Neural cell (in vitro differentiated cells): ENCODE results near the gene PUS10. TPM values are rescaled to one million over a fixed set of nuclear protein-coding genes. Genes with fewer than 3 reads are reported as not detected.

ENCODE experiments used
- H2AFZ ChIP-seq: fragments of 200-600, 300-800 bp; sonication (generic), shearing (Covaris generic); 2 replicates; pipeline ENCODE4 v1.6.0; 2014; ENCODE audit warnings: low read depth, mild to moderate bottlenecking, antibody characterized with exemption, low read length, moderate library complexity
- H3F3A ChIP-seq: fragments of 200-600 bp; shearing (Covaris generic); 2 replicates; pipeline ENCODE4 v1.6.1; 2016; ENCODE audit warnings: mild to moderate bottlenecking, moderate library complexity, mixed read lengths, antibody characterized with exemption, low read length; ENCODE audit not compliant: insufficient read depth, poor library complexity, severe bottlenecking
- H3K27ac ChIP-seq: fragments of 200-600, 300-800 bp; sonication (generic), shearing (Covaris generic); 2 replicates; pipeline ENCODE4 v1.5.1; 2014; ENCODE audit warnings: mild to moderate bottlenecking, low read length, moderate library complexity
- H3K27me3 ChIP-seq: fragments of 300-800, 200-600 bp; sonication (generic), shearing (Covaris generic); 2 replicates; pipeline ENCODE4 v1.6.0; 2014; ENCODE audit warnings: mild to moderate bottlenecking, low read depth, low read length, moderate library complexity; ENCODE audit not compliant: insufficient read depth
- H3K36me3 ChIP-seq: fragments of 300-800, 200-600 bp; sonication (generic), shearing (Covaris generic); 2 replicates; pipeline ENCODE4 v1.5.1; 2014; ENCODE audit warnings: mild to moderate bottlenecking, antibody characterized with exemption, low read length, moderate library complexity; ENCODE audit not compliant: insufficient read depth
- H3K4me2 ChIP-seq: fragments of 300-800, 200-600 bp; sonication (generic), shearing (Covaris generic); 2 replicates; pipeline ENCODE4 v1.6.0; 2014; ENCODE audit warnings: mild to moderate bottlenecking, low read length
- H3K4me3 ChIP-seq: fragments of 300-800, 200-600 bp; sonication (generic), shearing (Covaris generic); 2 replicates; pipeline ENCODE4 v1.5.1; 2014; ENCODE audit warnings: mild to moderate bottlenecking, low read length, moderate library complexity
- H3K79me2 ChIP-seq: fragments of 200-600 bp; shearing (Covaris generic); replicated peaks from 2 replicates; pipeline ENCODE4 v1.6.0; 2014; ENCODE audit warnings: mild to moderate bottlenecking, low read length, moderate library complexity; ENCODE audit not compliant: insufficient read depth
- H3K9ac ChIP-seq: fragments of 300-800, 200-600 bp; sonication (generic), shearing (Covaris generic); 2 replicates; pipeline ENCODE4 v1.6.1; 2016; ENCODE audit warnings: mild to moderate bottlenecking, low read length, mixed read lengths
- H3K9me2 ChIP-seq: fragments of 200-600 bp; shearing (Covaris generic); 2 replicates; pipeline ENCODE4 v1.6.1; 2016; ENCODE audit warnings: mild to moderate bottlenecking, low read length, mixed read lengths; ENCODE audit not compliant: insufficient read depth
- H3K9me3 ChIP-seq: fragments of 200-600, 300-800 bp; sonication (generic), shearing (Covaris generic); 2 replicates; pipeline ENCODE4 v1.6.1; 2016; ENCODE audit warnings: mild to moderate bottlenecking, mixed run types, low read length, moderate library complexity, mixed read lengths
- H4K20me1 ChIP-seq: fragments of 200-600 bp; shearing (Covaris generic); 2 replicates; pipeline ENCODE4 v1.6.1; 2016; ENCODE audit warnings: mild to moderate bottlenecking, mixed run types; ENCODE audit not compliant: insufficient read depth
- CTCF ChIP-seq: fragments of 450-650 bp; IDR thresholded peaks from 2 replicates; pipeline ENCODE4 v1.5.1; 2014; ENCODE audit warnings: antibody characterized with exemption, mild to moderate bottlenecking, moderate library complexity; ENCODE audit not compliant: poor library complexity, severe bottlenecking
- EP300 ChIP-seq: fragments of 450-650 bp; conservative IDR thresholded peaks from 2 replicates; pipeline ENCODE4 v1.6.1; 2014; ENCODE audit warnings: antibody characterized with exemption, mild to moderate bottlenecking, moderate library complexity; ENCODE audit not compliant: poor library complexity, severe bottlenecking
- EZH2 ChIP-seq: fragments of 200-600, 300-800 bp; shearing (Covaris generic), sonication (generic); IDR thresholded peaks from 2 replicates; pipeline ENCODE4 v1.6.1; 2014; ENCODE audit warnings: antibody characterized with exemption, low read length, borderline replicate concordance, mild to moderate bottlenecking; ENCODE audit not compliant: insufficient read depth, poor library complexity, severe bottlenecking
- MXI1 ChIP-seq: fragments of 450-650 bp; conservative IDR thresholded peaks from 2 replicates; pipeline ENCODE4 v1.6.1; 2014; ENCODE audit warnings: antibody characterized with exemption, mild to moderate bottlenecking; ENCODE audit not compliant: poor library complexity, severe bottlenecking
- POLR2AphosphoS5 ChIP-seq: IDR thresholded peaks from 2 replicates; pipeline ENCODE4 v1.6.1; 2012
- RAD21 ChIP-seq: fragments of 450-650 bp; conservative IDR thresholded peaks from 2 replicates; pipeline ENCODE4 v1.6.1; 2014; ENCODE audit warnings: antibody characterized with exemption, mild to moderate bottlenecking, moderate library complexity
- REST ChIP-seq: IDR thresholded peaks from 2 replicates; pipeline ENCODE4 v1.6.1; 2012; ENCODE audit warnings: borderline replicate concordance
- SMC3 ChIP-seq: fragments of 450-650 bp; conservative IDR thresholded peaks from 2 replicates; pipeline ENCODE4 v1.6.1; 2014; ENCODE audit warnings: antibody characterized with exemption, mild to moderate bottlenecking, moderate library complexity; ENCODE audit not compliant: poor library complexity
- TAF1 ChIP-seq: IDR thresholded peaks from 2 replicates; pipeline ENCODE4 v1.6.1; 2012; ENCODE audit warnings: low read depth
- polyA plus RNA-seq: library from polyadenylated mRNA; depleted of rRNA; stranded (reverse); fragments of >200 nt; gene quantifications from 2 replicates; pipeline ENCODE4 v1.2.3, GENCODE V29; 2014

PUS10 gene
- polyA plus RNA-seq, 1 donor from 2014 or later = 3.5 TPM

DNA sequence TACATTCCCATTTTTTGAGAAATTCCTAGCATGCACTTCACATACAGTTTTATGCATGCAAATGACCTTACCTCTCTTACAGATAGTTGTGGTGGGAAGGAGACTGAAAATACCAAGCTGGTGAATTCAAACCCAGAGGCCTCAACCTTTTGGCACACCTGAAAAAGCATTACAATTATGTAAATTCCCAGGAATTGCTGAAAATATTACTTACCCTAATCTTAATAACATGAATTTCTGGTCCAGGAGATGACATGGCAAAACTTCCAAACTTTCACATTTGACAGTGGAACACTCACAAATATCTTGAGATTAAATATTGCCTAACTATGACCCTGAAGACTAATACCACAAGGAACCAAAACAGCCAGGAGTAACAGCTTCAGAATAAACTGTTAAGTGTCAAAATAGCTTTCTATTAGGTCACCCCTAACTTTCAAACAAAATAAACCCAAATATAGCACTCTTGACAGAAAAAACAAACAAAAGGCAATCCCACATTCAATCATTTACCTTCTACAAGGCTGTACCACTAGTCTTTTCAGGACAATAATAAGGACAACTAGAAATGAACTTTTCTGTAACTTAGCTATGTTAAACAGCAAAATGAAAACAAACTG, 11.5 kb downstream of the PUS10 start:
- Histone ChIP-seq H2AFZ (no peak overlapping the region), H3K27ac (no peak overlapping the region), H3K27me3 (no peaks in the 10 kb centered on the region), H3F3A (no peaks in the 10 kb centered on the region), H3K9me3 (no peaks in the 10 kb centered on the region), H3K4me3 (no peak overlapping the region), H4K20me1 (no peaks in the 10 kb centered on the region), H3K79me2 (no peaks in the 10 kb centered on the region), H3K4me2 (no peak overlapping the region), H3K9ac (no peak overlapping the region), H3K9me2 (no peaks in the 10 kb centered on the region), H3K36me3 (no peaks in the 10 kb centered on the region)
- TF ChIP-seq EP300 (no peak), RAD21 (no peak), TAF1 (no peak)

DNA sequence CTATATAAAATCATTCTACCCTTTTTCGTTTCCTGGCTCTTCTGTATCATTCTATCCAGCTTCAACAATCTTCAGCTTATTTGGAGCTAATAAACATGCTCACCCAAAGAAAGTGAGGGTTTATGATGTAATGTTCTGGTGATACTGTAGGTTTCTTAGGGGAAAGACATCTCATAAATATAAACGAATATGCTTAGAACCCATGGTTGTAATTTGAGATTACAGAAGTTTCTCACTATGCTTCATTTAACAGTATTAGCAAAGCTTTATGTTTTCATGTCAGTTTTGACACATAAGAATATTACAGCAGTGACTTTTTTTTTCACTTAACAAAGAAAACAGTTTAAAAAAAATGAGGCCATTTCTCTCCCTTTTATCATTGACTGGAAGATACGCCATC, 12.3 kb downstream of the PUS10 start:
- Histone ChIP-seq H3K9me2 (no peaks in the 10 kb centered on the region), H3K9ac (no peak overlapping the region), H3K36me3 (no peaks in the 10 kb centered on the region), H3K79me2 (no peaks in the 10 kb centered on the region), H3K9me3 (no peaks in the 10 kb centered on the region), H2AFZ (no peak overlapping the region), H3K4me3 (no peak overlapping the region), H4K20me1 (no peaks in the 10 kb centered on the region), H3F3A (no peaks in the 10 kb centered on the region), H3K27me3 (no peaks in the 10 kb centered on the region), H3K4me2 (no peak overlapping the region), H3K27ac (no peak overlapping the region)
- TF ChIP-seq RAD21 = no peak
- no peak for TF ChIP-seq REST
- TF ChIP-seq POLR2AphosphoS5 = no peak
- TF ChIP-seq EZH2 = no peak
- TF ChIP-seq CTCF = no peak
- no peak for TF ChIP-seq SMC3
- no peak for TF ChIP-seq MXI1
- no peak for TF ChIP-seq TAF1
